Measurements from ENCODE around the gene RPP40. TPM values are rescaled to one million over a fixed set of nuclear protein-coding genes. Genes with fewer than 3 reads are reported as not detected.

The RPP40 gene
- total RNA-seq, 1 donor from 2014 or later: 6.6 TPM

Other genes starting within 250 kb of the RPP40 start
- 22.3 and 23.2 TPM in 2 replicates for gene CDYL, start 227.6 kb downstream of the RPP40 start, total RNA-seq
- not detected in 2 replicates for gene PPP1R3G, start 81.3 kb upstream of the RPP40 start, total RNA-seq

All from T-helper 1 cell treated with Interleukin-12 subunit alpha and Interleukin-12 subunit beta and Interleukin-4 antibody, amounts not matched to agents 30 ng/mL and 1 ng/mL, for 36 hours (primary cell).